Testis (tissue), 2 donors: ENCODE measurements around the gene CDH4.

Source experiments
- POLR2A ChIP-seq: fragments of 450-650 bp; IDR thresholded peaks from one replicate; pipeline ENCODE4 v1.6.1; 2017; ENCODE audit warnings: antibody characterized with exemption, mild to moderate bottlenecking, moderate library complexity
- TF ChIP-seq, protein P1 (sequence below), 3 experiments: fragments of 450-650 bp in 2 of 3; fragments of 200-600 bp in 1 of 3; sonication (generic) in 1 of 3; IDR thresholded peaks; one replicate each; pipeline ENCODE4 v1.5.1; 2016 to 2019; ENCODE audit warnings: antibody characterized with exemption in 3 of 3, mild to moderate bottlenecking in 2 of 3, moderate library complexity in 1 of 3

DNA sequence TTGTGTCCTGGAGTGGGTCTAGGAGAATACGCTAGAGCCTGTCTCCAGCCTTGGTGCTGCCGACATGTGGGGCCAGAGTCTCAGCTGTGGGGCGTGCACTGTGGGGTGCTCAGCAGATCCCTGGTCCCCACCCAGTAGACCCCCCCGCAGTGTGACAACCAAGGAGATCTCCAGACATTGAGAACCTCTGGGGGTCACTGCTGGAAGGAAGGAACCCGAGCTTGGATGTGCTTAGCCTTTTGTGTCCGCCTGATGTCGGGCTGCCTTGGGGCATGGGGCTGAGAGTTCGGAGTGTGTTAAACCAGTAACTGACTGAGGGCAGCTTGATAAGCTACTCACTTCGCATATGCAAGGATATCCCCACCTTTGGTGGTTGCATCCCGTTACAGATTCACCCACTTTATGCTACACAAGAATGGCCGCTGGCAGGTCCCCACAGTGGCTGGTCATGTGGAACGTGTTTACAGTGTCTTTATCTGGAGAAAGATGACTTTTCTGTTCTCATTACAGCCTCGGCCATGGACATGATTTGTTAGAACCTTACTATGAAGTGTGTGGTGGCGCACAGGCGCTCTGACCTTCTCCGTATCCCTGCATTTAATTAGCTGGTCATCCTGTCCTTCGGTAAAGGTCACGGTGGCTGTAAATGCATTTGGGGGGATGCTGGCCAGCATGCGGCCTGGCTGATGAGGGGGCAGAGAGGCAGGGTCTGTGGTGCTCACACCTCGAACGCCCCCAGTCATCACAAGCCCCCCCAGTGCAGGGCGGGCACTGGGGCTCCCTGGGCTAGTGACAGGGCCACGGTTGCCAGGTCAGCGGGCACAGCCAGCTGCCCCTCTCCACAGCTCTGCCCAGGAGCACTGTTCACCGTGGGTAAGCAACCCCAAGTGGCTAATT, 446.8 kb downstream of the CDH4 start:
- TF ChIP-seq, protein P1, sequence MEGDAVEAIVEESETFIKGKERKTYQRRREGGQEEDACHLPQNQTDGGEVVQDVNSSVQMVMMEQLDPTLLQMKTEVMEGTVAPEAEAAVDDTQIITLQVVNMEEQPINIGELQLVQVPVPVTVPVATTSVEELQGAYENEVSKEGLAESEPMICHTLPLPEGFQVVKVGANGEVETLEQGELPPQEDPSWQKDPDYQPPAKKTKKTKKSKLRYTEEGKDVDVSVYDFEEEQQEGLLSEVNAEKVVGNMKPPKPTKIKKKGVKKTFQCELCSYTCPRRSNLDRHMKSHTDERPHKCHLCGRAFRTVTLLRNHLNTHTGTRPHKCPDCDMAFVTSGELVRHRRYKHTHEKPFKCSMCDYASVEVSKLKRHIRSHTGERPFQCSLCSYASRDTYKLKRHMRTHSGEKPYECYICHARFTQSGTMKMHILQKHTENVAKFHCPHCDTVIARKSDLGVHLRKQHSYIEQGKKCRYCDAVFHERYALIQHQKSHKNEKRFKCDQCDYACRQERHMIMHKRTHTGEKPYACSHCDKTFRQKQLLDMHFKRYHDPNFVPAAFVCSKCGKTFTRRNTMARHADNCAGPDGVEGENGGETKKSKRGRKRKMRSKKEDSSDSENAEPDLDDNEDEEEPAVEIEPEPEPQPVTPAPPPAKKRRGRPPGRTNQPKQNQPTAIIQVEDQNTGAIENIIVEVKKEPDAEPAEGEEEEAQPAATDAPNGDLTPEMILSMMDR (IDR thresholded peaks at IDR 0.05): no peak
- no peak for TF ChIP-seq POLR2A
